Stimulated activated CD4-positive, alpha-beta T cell treated with anti-CD3 and anti-CD28 coated beads, TNF-alpha, amount 100 ng/mL, for 24 hours (primary cell): ENCODE results near the gene CCM2.
A peak's percentile ranks its signal among the peaks of the same experiment; 100 is the strongest.
"Not testable (repeated sequence)": the region's sequence is repeated elsewhere in the genome, so short reads cannot be mapped to it uniquely, and the experiment has no call there.

Source experiments
- DNase-seq, 3 experiments: peaks; one replicate each; pipeline ENCODE4 v3.0.0-alpha.2; 2020; ENCODE audit warnings: low read depth in 3 of 3

CCM2 gene

GRCh38 chr7:44981035-44981706 lies 18.8 kb upstream of the CCM2 start:
- DNase-seq: peak in 1 of 3 experiments; percentile 62

GRCh38 chr7:44982535-44982923 lies 17.5 kb upstream of the CCM2 start:
- no peak for DNase-seq

GRCh38 chr7:44982970-44983369 lies 17.0 kb upstream of the CCM2 start:
- DNase-seq: no peak

- no peak for DNase-seq
Measured at GRCh38 chr7:44983742-44984477, 16.1 kb upstream of the CCM2 start.

GRCh38 chr7:44984478-44984758 lies 15.6 kb upstream of the CCM2 start:
- DNase-seq: no peak

DNA sequence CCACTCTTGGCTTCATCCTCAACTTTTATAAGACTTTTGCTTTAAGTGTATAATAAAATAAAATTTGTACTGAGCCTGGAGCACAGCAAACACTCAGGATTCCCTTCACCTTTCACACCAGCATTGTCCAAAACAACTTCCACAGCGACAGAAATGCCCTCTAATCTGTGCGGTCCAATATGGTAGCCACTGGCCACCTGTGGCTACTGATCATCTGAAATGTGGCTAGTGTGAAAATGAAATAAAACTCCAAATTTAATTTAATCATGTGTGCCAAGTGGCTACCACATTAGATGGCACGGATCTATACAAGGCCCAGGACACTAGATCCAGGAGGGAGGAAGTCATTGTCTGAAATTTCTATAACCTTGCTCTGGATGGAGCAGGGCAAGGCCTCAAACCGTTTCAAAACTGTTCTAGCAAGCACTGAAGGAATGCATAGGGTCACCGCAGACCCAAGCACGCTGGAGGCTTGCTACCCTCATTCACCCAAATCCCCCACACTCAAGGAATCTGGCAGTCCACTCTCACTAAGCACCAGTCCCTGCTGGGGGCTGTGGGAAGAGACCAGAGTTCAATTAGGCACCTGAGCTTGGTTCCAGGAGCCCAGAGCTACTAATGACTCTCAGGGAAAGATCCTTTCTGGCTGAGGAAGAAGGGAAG lies 14.8 kb upstream of the CCM2 start:
- DNase-seq: no peak

GRCh38 chr7:44985900-44986217 lies 14.1 kb upstream of the CCM2 start:
- DNase-seq: no peak

GRCh38 chr7:44986218-44987053 lies 13.6 kb upstream of the CCM2 start:
- DNase-seq: peak; percentile 88 to 97 (median 95)

DNA sequence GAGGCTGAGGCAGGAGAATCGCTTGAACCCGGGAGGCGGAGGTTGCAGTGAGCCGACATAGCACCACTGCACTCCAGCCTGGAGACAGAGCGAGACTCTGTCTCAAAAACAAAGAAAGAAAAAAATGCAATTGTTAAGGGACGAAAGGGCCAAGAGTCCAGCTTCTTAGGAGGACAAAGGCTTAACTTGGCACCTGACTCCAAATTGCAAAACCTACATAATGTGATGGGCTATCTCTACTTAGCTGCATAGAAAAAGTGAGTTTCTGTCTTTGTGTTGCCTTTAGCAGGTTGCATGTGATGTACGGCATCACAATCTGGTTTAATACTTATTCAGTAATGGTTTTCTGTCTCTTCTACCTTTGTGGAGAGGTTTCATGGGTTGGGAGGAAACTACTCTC lies 12.5 kb upstream of the CCM2 start:
- DNase-seq: no peak

DNA sequence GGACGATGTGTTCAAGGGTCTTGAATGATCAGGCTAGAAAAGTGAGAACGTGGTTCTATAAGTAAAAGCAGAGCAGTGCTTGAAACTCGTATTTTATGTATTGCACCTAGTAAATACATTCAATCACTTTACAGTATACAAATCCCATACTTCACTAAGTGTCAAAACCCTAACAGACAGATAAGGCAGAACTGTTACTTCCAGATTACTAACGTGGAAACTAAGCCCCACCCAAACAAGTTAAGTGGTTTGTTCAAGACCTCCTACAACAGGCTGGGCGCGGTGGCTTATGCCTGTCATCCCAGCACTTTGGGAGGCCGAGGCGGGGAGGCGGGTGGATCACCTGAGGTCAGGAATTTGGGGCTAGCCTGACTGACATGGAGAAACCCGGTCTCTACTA lies 12.0 kb upstream of the CCM2 start:
- DNase-seq: no peak

DNA sequence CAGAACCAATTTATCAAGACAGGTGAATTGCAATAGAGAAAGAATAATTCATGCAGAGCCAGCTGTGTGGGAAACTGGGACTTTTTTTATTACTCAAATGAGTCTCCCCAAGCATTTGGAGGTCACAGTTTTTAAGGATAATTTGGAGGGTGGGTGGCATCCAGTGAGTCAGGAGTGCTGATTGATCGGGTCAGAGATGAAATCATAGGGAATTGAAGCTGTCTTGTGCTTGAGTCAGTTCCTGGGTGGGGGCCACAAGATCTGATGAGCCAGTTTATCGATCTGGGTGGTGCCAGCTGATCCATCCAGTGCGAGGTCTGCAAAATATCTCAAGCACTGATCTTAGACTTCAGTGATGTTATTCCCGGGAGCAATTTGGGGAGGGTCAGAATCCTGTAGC lies 11.3 kb upstream of the CCM2 start:
- no peak for DNase-seq

DNA sequence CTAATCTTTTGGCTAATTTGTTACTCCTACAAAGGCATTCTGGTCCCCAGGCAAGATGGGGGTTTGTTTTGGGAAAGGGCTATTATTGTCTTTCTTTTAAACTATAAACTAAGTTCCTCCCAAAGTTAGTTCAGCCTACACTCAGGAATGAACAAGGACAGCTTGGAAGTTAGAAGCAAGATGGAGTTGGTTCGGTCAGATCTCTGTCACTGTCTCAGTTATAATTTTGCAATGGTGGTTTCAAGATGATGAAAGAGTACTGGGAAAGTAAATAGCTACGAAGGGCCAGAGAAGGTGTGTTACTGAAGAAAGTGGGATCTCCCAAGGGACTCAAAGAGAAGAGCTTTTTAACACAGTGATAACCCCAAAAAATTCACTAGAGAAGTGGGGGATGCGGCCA lies 10.9 kb upstream of the CCM2 start:
- DNase-seq: no peak

- no peak for DNase-seq
Measured at GRCh38 chr7:44990109-44991023, 9.6 kb upstream of the CCM2 start.

DNA sequence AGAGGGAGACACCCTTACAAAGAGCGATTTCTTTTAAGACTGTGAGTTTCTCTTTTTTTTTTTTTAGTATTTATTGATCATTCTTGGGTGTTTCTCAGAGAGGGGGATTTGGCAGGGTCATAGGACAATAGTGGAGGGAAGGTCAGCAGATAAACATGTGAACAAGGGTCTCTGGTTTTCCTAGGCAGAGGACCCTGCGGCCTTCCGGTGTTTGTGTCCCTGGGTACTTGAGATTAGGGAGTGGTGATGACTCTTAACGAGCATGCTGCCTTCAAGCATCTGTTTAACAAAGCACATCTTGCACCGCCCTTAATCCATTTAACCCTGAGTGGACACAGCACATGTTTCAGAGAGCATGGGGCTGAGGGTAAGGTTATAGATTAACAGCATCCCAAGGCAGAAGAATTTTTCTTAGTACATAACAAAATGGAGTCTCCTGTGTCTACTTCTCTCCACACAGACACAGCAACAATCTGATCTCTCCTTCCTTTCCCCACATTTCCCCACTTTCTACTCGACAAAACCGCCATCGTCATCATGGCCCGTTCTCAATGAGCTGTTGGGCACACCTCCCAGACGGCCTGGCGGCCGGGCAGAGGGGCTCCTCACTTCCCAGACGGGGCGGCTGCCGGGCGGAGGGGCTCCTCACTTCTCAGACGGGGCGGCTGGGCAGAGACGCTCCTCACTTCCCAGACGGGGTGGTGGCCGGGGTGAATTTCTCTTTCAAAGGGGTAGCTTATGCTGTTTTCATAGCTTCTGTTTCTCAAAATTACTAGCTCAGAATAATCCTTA lies 7.8 kb upstream of the CCM2 start:
- not testable (repeated sequence) for DNase-seq

DNA sequence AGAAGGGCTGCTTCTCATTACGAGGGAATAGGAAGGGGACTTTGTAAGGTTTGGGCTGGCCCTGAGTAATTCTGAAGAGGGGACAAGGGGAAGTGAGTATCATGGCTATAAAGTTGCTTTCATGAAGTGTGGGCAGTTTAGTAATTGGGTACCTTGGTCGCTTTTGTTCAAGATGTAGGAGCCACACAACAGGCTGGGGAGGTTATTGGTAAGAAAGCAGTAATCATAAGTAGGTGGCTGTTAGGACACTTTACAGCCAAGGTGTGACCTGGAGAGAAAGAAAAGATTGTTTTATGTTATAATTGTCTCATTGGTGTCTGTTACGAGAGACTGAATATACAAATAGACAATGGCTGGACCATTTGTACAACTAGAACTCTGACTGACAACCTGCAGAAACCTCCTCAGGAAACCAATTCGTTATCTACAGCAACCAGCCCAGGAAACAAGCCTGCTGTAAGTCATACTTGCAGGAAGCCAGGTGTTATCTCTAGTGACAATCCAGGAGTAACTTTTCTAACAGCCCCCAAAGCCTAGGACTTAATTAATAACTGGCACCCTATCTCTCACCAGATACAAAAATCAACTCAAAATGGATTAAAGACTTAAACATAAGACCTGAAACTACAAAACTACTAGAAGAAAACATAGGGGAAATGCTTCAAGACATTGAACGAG lies 5.0 kb upstream of the CCM2 start:
- DNase-seq: no peak

DNA sequence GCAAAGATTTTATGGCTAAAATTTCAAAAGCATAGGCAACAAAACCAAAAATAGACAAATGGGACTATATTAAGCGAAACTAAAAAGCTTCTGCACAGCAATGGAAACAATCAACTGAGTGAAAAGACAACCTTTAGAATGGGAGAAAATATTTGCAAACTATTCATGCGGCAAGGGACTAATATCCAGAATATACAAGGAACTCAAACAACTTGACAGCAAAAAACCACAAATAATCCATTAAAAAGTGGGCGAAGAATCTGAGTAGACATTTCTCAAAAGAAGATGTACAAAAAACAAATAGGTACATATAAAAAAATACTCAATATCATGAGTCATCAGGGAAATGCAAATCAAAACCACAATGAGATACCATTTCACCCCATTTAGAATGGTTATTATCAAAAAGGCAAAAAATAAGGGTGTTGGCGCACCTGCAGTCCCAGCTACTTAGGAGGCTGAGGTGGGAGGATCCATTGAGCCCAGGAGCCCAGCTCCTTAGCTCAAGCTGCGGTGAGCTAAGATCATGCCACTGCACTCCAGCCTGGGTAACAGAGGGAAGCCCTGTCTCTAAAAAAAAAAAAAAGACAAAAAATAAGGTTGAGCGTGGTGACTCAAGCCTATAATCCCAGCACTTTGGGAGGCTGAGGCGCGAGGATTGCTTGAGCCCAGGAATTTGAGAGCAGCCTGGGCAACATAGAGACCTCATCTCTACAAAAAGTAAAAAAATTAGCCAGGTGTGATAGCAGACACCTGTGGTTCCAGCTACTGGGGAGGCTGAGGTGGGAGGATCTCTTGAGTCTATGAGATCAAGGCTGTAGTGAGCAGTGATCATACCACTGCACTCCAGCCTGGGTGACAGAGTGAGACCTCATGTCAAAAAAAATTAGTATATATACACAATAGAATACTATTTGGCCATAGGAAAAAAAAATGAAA lies 4.2 kb upstream of the CCM2 start:
- no peak for DNase-seq

- DNase-seq: no peak
Measured at GRCh38 chr7:44998153-44998871, 1.7 kb upstream of the CCM2 start.
